ENCODE data around the gene STIM1.

Gene STIM1

DNA sequence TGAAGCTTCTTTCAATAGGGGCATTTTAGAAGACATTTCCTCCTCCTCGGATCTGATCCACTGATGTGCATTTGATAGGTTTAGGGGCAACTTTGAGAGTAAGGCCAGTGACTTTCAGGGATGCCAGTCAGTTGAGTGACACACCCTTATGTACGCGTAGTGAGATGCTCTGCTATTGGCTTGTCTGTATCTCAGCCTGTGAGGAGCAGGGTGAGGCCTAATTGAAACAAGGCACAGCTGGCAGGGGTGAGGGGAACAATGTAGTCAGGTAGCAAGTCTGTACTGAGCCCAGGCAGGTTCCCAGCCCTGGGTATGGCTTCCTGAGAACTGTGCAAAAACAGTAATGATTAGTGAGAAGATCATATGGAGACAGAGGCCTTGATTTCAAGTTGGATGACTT lies 61.5 kb downstream of the STIM1 start:
- no peak for DNase-seq (ENCODE audit: low read depth)

GRCh38 chr11:3920148-3920852 lies 64.8 kb downstream of the STIM1 start:
- DNase-seq (ENCODE audit: low read depth), result peak; percentile 59

GRCh38 chr11:3922056-3922455 lies 66.6 kb downstream of the STIM1 start:
- no peak for DNase-seq (ENCODE audit: low read depth)

DNA sequence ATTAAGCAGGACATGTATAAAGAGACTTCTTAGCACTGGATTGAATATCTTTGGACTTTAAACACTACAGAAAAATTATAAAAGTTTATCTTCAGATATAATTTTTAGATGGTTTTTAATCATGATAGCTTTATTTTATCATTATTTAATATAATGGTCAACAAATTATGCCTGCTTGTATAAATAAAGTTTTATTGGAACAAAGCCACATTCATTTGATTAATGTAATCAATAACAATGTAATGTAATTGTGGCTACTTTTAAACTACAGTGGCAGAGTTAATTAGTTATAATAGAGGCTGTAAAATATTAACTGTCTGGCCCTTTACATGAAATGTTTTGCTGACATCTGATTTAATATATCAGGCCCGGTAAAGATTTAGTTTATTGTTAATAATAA lies 70.0 kb downstream of the STIM1 start:
- no peak for DNase-seq (ENCODE audit: low read depth)

GRCh38 chr11:3926458-3927095 lies 71.1 kb downstream of the STIM1 start:
- no peak for DNase-seq (ENCODE audit: low read depth)

- no peak for DNase-seq (ENCODE audit: low read depth)
Observed at GRCh38 chr11:3927129-3927796, 71.8 kb downstream of the STIM1 start.

DNA sequence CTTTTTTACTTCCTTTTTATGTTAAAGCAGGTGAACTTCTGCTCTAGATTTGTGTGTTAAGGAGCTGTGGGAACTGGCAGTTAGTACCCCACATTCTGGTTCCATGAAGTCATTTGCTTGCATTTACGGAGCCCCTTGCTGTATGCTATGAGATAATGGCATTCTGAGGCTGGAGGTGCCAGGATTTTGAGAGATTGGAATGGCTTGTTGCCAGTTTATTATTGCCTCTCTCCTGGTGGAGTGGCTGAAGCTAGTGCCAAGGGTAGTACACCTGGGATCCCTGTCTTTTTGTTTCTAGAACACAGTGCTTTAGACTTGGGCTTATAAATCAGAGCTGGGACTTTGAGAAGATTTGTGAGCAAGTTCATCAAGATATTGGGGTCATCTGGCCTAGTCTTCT lies 73.8 kb downstream of the STIM1 start:
- DNase-seq (ENCODE audit: low read depth), result no peak

DNA sequence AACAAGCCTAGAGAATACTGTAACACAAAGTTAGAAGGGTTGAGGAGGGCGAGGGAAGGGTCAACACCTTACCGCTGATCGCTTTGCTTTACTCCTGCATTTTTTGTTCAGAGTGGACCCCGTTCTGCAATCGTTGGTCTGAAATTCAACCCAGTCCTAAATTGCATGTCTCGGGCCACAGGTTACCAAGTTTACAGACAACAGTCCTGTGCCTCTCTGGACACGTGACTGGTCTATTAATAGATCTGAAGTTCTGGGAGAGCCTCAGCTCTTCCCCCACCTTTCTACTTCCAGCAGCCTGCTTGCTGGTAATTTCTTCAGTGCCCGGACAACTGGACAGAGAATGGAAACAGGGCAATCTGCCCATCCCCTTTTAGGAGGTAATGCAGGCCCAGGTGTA lies 74.2 kb downstream of the STIM1 start:
- DNase-seq (ENCODE audit: low read depth), result no peak

DNA sequence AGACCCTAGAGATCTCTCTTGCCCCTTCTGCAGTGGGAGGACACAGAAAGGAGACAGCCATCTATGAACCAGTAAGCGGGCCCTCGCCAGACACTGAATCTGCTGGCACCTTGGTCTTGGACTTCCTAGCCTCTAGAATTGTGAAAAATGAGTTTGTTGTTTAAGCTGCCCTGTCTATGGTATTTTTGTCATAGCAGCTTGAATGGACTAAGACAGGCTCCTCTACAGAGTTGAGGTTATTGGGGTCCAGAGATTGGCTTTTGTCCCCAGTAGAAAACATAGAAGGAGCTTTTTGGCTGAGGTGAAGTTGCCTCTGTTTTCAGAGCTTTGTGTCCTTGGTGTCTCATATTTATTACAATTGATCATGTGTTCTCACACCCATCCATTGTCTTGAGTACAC lies 77.2 kb downstream of the STIM1 start:
- no peak for DNase-seq (ENCODE audit: low read depth)

DNA sequence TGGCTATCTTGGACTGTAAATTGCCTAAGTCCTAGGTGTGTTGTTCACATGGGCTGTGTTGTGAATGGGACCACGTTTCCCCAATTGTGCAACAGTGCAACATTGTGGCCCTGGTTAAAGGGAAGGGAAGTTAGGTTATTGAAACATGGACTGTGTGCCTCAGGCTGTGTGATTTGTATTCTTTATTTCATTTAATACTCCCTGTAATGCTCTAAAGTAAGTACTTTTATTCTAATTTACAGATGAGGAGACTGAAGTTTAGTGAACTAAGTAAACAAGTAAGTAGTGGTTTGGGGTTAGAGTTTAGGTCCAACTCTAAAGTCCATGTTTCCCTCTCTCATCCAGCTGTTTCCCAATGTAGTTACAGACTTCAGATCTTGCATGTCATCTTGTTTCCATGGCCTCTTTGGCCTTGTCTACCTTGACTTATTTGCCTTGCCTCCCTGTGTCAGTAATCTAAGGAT lies 77.7 kb downstream of the STIM1 start:
- DNase-seq (ENCODE audit: low read depth), result no peak

DNA sequence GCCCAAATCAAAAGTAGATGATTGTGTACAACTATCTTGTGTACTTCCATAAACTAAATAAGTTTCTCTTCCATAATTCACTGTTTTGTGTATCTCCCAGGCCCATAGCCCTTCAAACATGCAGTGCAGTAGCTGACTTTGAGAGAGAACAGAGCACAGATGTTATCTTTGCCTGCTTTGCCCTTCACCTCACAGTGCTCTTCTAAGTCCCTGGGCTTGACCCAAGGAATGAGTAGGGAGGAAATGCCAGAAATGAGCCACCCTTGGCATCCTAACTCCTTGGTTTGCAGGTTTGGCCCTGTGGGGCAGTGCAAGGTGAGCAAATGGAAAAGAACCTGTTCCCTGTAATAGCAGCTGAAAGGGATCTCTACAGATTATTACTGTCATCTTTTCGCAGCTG lies 79.2 kb downstream of the STIM1 start:
- DNase-seq (ENCODE audit: low read depth), result no peak

- DNase-seq (ENCODE audit: low read depth), result no peak
Observed at GRCh38 chr11:3936517-3936916, 81.1 kb downstream of the STIM1 start.

- peak; percentile 35 for DNase-seq (ENCODE audit: low read depth)
Observed at GRCh38 chr11:3939211-3939610, 83.7 kb downstream of the STIM1 start.

DNA sequence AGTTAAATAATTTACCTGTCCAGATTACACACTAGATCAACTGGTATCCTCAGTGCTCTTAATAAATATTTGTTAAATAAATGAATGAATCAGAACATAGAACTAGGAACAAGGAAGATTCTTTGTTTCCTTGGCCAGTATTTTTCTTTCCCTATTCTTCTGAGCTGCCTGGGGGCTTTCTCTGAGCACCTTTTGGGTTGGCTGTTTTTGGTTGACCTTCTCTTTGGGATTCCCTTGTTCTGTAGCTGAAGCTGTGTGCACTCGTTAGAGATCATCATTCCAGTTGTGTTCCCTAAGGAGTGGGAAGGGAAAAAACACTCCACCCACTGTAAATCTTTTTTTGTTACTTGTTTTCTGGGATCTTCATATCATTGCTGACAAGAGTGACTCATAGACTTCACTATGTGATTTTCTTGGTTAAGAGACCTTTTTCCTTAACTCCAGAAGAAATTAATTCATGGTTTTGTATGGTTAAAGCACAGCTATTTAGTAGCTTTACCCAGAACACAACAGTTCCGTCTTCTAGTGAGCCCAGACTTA lies 84.3 kb downstream of the STIM1 start:
- DNase-seq (ENCODE audit: low read depth), result no peak

DNA sequence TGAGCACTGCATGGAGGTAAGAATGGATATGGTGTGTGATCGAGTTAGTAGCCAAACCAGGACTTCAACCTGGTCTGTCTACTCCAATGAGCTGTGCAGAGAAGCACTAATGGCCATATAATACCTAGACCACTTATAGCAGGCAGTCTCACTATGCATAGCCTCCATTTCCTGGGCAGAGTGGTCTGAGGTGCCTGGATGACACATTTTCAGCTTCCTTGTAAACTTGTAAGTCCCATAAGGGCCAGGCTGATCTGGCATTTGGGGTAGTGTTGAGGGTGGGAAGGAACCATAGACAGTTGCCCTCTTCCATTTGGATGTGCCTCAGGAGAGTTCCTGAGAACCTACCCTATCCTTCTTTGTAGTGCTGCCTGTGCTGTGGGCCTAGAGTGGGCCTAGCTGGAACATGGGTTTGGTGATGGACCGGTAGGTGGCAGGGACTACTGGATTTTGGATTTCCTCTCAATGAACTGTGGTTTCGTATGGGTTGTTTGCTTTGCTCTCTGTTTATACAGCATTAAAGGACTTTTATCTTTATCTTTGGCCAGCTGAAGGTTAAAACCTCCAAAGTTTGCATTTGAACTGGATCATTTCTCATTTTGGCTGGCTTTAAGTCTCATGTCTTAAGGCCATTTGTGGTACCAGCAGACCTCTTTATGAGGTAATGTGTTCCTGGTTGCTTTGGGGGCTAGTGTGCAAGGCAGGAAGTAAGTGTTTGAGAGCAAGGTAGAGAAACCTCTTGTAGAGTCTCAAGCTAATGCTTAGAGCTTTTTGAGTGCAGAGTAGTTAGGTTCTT lies 86.9 kb downstream of the STIM1 start:
- no peak for DNase-seq (ENCODE audit: low read depth)

DNA sequence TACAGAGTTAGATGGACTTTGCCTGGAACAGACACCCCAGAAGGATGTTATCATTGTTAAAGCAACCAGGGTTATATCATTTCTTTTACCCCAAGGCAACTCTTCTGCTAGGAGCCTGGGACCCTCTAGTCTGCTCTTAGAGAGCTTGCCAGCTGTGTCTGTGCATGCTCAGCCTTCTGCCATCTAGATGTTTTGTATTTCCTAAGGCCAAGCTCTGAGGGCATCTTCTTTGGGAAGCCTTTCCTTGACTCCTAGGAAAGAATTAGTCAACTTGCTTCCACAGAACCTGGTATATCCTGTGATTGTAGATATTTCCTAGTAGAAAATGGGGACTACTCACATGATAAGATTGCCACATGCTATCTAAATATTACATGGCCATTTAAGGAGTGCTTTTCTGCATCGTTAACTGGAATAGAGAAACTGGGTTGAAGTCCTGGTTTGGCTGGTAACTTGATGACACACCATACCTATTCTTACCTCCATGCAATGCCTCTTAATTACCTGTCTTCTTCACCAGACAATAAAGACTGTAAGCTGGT lies 87.6 kb downstream of the STIM1 start:
- DNase-seq (ENCODE audit: low read depth), result no peak

DNA sequence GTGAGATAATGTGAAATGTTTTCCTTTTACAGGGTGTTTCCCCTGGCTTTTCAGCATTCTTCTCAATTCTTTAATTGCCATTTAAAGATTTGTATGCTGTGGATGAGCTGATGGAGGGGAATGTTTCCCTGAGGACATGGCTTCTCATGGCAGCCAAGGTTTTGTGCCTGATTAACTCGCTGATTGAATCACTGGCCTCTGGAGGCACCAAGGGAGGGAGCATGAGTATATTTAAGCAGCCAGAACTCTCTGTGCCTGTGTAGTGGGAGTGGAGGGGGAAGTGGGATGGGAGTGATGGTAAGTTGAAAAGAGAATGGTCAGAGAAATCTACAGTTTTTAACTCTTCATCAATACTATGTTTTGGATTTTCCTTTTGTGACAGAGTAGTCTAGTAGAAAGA lies 88.7 kb downstream of the STIM1 start:
- DNase-seq (ENCODE audit: low read depth), result no peak

- DNase-seq (ENCODE audit: low read depth), result no peak
Observed at GRCh38 chr11:3946455-3947017, 91.1 kb downstream of the STIM1 start.

DNA sequence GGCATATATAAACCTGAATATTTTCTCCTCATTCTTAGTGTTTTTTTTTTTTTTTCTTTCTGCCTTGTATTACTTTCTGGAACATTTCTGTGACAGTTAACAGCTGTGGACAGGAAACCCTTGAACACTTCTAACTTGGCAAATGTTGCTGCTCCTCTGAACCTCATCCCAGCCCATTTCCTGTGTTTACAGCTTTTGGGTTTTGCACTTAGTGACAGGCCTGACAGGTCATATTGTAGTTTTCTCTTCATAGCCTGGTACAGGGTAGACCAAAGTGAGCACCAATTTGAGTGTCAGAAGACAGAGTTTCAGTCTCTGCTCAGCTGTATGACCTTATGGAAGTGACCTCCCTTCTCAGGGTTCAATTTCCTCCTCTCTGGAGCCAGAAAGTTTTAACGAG lies 91.6 kb downstream of the STIM1 start:
- DNase-seq (ENCODE audit: low read depth), result no peak

DNA sequence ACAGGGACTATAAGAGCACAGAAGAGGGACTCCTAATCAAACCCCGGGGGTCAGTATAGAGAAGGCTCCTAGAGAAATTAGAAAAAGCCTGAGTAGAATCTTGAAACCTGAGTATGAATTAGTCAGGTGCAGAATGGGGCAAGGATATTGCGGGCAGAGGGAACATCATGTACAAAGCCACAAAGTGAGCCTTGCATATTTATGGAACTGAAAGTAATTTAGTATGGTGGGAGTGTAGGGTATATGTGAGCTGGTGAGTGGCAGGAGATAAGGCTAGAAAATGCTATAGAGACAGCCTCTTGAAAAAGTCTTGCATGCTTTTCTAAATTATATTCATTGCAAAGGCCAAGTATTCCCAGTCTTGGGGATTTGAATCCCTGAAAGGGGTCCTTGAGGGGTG lies 93.7 kb downstream of the STIM1 start:
- no peak for DNase-seq (ENCODE audit: low read depth)

GRCh38 chr11:3950996-3951660 lies 95.7 kb downstream of the STIM1 start:
- DNase-seq (ENCODE audit: low read depth), result no peak

All from HS-5 (cell line).